Epithelial cell of esophagus (primary cell): ENCODE results near the gene CD6.

Experiments used
- DNase-seq: peaks from one replicate; pipeline ENCODE4 v3.0.0; 2010; ENCODE audit warnings: low read depth
- H3K4me3 ChIP-seq: 2 replicates; pipeline ENCODE4 v1.5.1; 2011; ENCODE audit warnings: mild to moderate bottlenecking, low read length, control low read depth
- CTCF ChIP-seq: IDR thresholded peaks from 2 replicates; pipeline ENCODE4 v1.5.1; 2011; ENCODE audit warnings: low read depth, mild to moderate bottlenecking, low read length, control low read depth, inconsistent platforms; ENCODE audit not compliant: insufficient read depth; ENCODE audit errors: missing control alignments

The CD6 gene

DNA sequence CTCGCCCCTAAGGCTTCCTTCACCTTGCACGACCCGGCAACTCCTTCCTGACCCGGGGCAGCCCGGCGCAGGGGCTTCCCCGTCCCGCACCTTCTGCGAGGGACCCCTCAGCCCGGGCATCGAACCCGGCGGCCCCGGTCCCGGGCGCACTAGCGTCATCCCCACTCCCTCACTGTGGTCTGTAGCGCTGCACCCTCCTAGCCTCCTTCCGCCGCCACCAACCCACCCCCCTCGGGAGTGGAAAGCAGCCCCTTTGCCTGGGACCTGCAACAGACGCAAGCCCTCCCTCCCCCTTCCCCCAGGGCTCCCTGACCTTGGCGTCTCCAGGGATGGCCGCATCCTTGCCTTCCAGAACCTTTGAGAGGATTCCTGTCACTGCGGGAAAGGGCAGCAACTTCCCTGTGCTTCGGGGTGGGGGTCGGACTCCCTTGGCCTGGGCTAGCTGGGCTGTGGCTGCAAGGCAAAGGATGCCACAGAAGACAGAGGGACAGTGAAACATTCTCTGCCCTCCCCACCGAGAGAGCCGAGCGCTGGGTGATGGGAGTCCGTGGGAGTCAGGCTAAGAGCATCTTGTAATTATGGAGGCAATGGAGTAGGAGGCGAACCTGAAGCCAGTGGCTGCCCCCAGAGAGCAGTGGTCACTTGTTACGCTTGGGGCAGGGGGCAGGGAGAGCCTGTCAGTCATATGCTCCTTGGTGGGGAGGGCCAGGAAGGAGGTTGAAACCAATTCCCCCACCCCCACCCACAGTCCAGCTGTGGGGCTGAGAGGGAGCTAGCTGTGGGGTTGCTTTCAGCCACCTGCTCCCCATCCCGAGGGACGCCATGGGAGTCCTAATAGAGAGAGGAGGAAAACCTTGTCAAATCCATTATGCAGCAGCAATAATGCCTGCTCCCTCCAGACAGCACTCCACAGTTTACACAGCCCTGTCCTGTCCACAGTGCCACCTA lies 46.3 kb upstream of the CD6 start:
- TF ChIP-seq CTCF: no peak
- DNase-seq: peak; percentile 8
- peak overlapping the region; percentile 68 for H3K4me3 ChIP-seq

- peak; percentile 95 for DNase-seq
- no peak overlapping the region for H3K4me3 ChIP-seq
- TF ChIP-seq CTCF: no peak
Observed at GRCh38 chr11:60925868-60926267, 45.6 kb upstream of the CD6 start.

DNA sequence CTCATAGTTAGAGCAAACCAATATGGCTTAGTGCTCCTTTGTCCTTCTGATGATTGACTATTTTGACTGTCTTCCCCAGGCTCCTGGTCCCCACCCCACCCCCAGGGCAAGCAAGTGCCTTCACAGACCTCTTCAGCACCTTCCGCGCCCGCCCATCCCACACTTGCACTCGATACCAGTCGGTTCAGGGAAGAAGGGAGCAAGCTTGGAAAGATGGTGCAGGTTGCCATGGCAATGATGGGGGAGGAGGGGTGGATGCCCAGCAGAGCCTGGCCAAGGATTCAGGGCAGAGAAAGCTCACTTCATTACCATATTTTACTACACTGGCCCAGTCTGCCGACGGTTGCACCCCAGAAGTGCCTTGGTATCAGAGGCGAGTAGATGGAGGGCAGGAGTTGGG lies 45.0 kb upstream of the CD6 start:
- no peak for DNase-seq
- no peak for TF ChIP-seq CTCF
- H3K4me3 ChIP-seq: no peak overlapping the region

- no peak for TF ChIP-seq CTCF
- no peak for DNase-seq
- no peak overlapping the region for H3K4me3 ChIP-seq
Observed at GRCh38 chr11:60927061-60927592, 44.4 kb upstream of the CD6 start.

GRCh38 chr11:60927600-60927999 lies 43.9 kb upstream of the CD6 start:
- no peak for TF ChIP-seq CTCF
- DNase-seq: no peak
- no peak overlapping the region for H3K4me3 ChIP-seq

GRCh38 chr11:60928563-60929001 lies 42.9 kb upstream of the CD6 start:
- DNase-seq: no peak
- no peak overlapping the region for H3K4me3 ChIP-seq
- TF ChIP-seq CTCF: no peak
